ENCODE data around the gene PIEZO1. TPM values are rescaled to one million over a fixed set of nuclear protein-coding genes. Genes with fewer than 3 reads are reported as not detected.

Gene PIEZO1
- total and polyA plus RNA-seq, 9 of the 15 experiments (the other 6 are each of a cell fraction or from before 2014, with no cell fraction given), result 3.6 to 432 (median 131) TPM

DNA sequence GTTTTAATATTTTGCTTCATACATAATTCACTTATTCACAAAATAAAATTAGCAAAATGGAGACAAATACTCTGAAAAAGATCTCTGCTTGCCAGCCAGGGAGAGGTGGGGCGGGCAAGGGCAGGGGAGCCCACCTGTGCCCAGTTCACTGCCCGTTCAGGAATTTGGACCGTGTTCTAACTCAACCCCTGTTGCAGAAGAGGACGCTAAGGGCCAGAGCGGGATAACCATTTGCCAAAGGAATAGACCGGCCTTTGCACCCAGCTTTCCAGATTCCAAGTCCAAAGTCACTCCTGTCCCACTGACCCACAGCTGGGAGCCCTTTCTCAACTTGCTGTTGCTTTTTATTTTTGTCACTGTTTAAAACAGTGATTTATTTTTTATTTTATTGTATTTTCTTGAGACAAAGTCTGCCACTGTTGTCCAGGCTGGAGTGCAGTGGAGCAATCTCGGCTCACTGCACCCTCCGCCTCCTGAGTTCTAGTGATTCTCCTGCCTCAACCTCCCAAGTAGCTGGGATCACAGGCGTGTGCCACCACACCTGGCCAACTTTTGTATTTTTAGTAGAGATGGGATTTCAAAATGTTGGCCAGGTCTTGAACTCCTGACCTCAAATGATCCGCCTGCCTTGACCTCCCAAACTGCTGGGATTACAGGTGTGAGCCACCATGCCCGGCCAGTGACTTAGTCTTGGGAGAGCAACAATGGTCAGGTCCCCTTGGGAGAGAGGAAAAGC, 2.7 kb upstream of the PIEZO1 start:
- no peak overlapping the region for H3K9ac ChIP-seq (ENCODE audit: insufficient read depth in 1 of 2, low read depth in 2 of 2, low read length in 2 of 2)
- TF ChIP-seq RAD21 (CRISPR knock-in tag; conservative IDR thresholded peaks at IDR 0.05 in 1 of 2, IDR thresholded peaks at IDR 0.05 in 1 of 2) (no peak), EHMT2 (IDR thresholded peaks at IDR 0.05) (no peak), CXXC5 (CRISPR knock-in tag; IDR thresholded peaks at IDR 0.05) (no peak), ARHGAP35 (IDR thresholded peaks at IDR 0.05; ENCODE audit: partially characterized antibody) (no peak), RBM34 (IDR thresholded peaks at IDR 0.05; ENCODE audit: borderline replicate concordance, insufficient read depth, low read length) (no peak), ZNF224 (CRISPR knock-in tag; IDR thresholded peaks at IDR 0.05) (no peak), BCL6 (CRISPR knock-in tag; IDR thresholded peaks at IDR 0.05) (no peak), ZNF408 (CRISPR knock-in tag; IDR thresholded peaks at IDR 0.05; ENCODE audit: low read depth) (no peak)
- TF ChIP-seq, protein P1, sequence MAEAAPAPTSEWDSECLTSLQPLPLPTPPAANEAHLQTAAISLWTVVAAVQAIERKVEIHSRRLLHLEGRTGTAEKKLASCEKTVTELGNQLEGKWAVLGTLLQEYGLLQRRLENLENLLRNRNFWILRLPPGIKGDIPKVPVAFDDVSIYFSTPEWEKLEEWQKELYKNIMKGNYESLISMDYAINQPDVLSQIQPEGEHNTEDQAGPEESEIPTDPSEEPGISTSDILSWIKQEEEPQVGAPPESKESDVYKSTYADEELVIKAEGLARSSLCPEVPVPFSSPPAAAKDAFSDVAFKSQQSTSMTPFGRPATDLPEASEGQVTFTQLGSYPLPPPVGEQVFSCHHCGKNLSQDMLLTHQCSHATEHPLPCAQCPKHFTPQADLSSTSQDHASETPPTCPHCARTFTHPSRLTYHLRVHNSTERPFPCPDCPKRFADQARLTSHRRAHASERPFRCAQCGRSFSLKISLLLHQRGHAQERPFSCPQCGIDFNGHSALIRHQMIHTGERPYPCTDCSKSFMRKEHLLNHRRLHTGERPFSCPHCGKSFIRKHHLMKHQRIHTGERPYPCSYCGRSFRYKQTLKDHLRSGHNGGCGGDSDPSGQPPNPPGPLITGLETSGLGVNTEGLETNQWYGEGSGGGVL (CRISPR knock-in tag; IDR thresholded peaks at IDR 0.05), result no peak
- H3K4me1 ChIP-seq (replicated peaks in 1 of 2; ENCODE audit: control insufficient read depth in 2 of 2, insufficient read depth in 2 of 2, low read length in 2 of 2), result peaks cover 14 to 67% of the 10 kb centered on the region in 2 experiments
- H3K27ac ChIP-seq (ENCODE audit: extremely low read depth, low read depth, low read length), result no peak overlapping the region
- BruUV-seq (replicated peaks), result no TSS peak
- H3K27me3 ChIP-seq (ENCODE audit: control insufficient read depth in 2 of 2, insufficient read depth in 2 of 2, low read length in 2 of 2), result no peaks in the 10 kb centered on the region
- ChIA-PET CTCF (ENCODE audit: low intra/inter-chr PET ratio) (interaction anchor here (1.2 kb wide), 1 partner anchor 39 kb away, joined by 3 read pairs; no protein-coding TSS in a partner anchor), POLR2A (interaction anchor here (0.7 to 1.9 kb wide), 7 partner anchors 10 to 252 kb away, joined by 3 to 12 read pairs (median 3); no protein-coding TSS in a partner anchor)
- no peaks in the 10 kb centered on the region for H3K9me1 ChIP-seq (ENCODE audit: control insufficient read depth, insufficient read depth, low read length)
- ATAC-seq (no peak), FAIRE-seq (no peak), DNase-seq (ENCODE audit: extremely low read depth in 1 of 4, low spot score in 3 of 4) (no peak)
- no peaks in the 10 kb centered on the region for H3K9me3 ChIP-seq (replicated peaks; ENCODE audit: control insufficient read depth, insufficient read depth, low read depth, low read length)
- no peak overlapping the region for H3K4me3 ChIP-seq
- no peak overlapping the region for H2AFZ ChIP-seq (ENCODE audit: low read depth, low read length)
- H3K79me2 ChIP-seq (ENCODE audit: control insufficient read depth, insufficient read depth, low read length), result peaks cover 30% of the 10 kb centered on the region
- intact Hi-C loops (cut with micrococcal nuclease), result no loop called here
- H3K4me2 ChIP-seq (ENCODE audit: insufficient read depth, low read length), result no peak overlapping the region
- H4K20me1 ChIP-seq (replicated peaks; ENCODE audit: control insufficient read depth, insufficient read depth, low read length), result 0 out of 2 replicates have a peak, but pooled peaks cover 10% of the 10 kb centered on the region
- no peaks in the 10 kb centered on the region for H3K36me3 ChIP-seq (ENCODE audit: control insufficient read depth, insufficient read depth, low read length)
- in situ Hi-C loops (cut with MboI), result no loop called here
- 68% methylated on average over 11 of the region's 11 CpGs for WGBS (ENCODE audit: insufficient coverage, low coverage, missing lambda C conversion rate)
